HepG2 (cell line): Measurements from ENCODE around the gene MTF2. TPM values are rescaled to one million over a fixed set of nuclear protein-coding genes. Genes with fewer than 3 reads are reported as not detected.

ENCODE experiments used
- ATAC-seq: fragments of 200-7000 bp; cut with Tn5 transposase; 3 replicates; pipeline ENCODE4 v1.9.1; 2020; ENCODE audit warnings: mild to moderate bottlenecking, moderate library complexity
- BruUV-seq: library from RNA; stranded (reverse); fragments of 400-500 nt; replicated peaks from 2 replicates; lab custom pipeline; 2021; lab: Mats Ljungman, UMichigan
- CTCF ChIA-PET: fragments of 300-600 bp; formaldehyde crosslinking; extraction: SDS; loops from one replicate; lab custom pipeline; 2021; ENCODE audit warnings: low total read pairs, inconsistent platforms, low intra/inter-chr PET ratio; lab: Yijun Ruan, JAX
- POLR2A ChIA-PET: fragments of 350-600 bp; sonication (Branson Sonifier 250); formaldehyde crosslinking; loops from one replicate; lab custom pipeline; 2020; ENCODE audit warnings: antibody characterized with exemption, inconsistent platforms; lab: Yijun Ruan, JAX
- DNase-seq: peaks from one replicate; pipeline ENCODE4 v3.0.0-alpha.2; 2015; ENCODE audit warnings: low spot score
- FAIRE-seq: peaks from 3 replicates; lab custom pipeline; 2011; peaks lifted over from hg19 to GRCh38; lab: Jason Lieb, UNC
- H2AFZ ChIP-seq: one replicate; pipeline ENCODE4 v1.6.1; 2011; ENCODE audit warnings: low read length, inconsistent platforms
- H3K27ac ChIP-seq: fragments of 300-600 bp; 3 replicates; pipeline ENCODE4 v1.8.0; 2011; ENCODE audit warnings: mixed run types, mild to moderate bottlenecking, mixed read lengths, low read length, inconsistent platforms; ENCODE audit not compliant: insufficient read depth; ENCODE audit errors: extremely low read length
- H3K27me3 ChIP-seq, 2 experiments: fragments of 200-600 bp in 1 of 2; 2 replicates in 1 of 2; 3 replicates in 1 of 2; pipeline versions ENCODE4 v1.6.0 to v1.8.0; 2011; ENCODE audit warnings: low read length in 2 of 2, mild to moderate bottlenecking in 2 of 2, moderate library complexity in 2 of 2, inconsistent platforms in 1 of 2; ENCODE audit not compliant: insufficient read depth in 2 of 2, control insufficient read depth in 1 of 2
- H3K36me3 ChIP-seq, 2 experiments: fragments of 200-600 bp in 1 of 2; replicated peaks in 1 of 2; 2 replicates in 1 of 2; 3 replicates in 1 of 2; pipeline versions ENCODE4 v1.5.1 to v1.8.0; 2011; ENCODE audit warnings: low read length in 2 of 2, inconsistent platforms in 1 of 2; ENCODE audit not compliant: insufficient read depth in 2 of 2, control insufficient read depth in 1 of 2
- H3K4me1 ChIP-seq: 2 replicates; pipeline ENCODE4 v1.5.1; 2012; ENCODE audit warnings: low read length, inconsistent platforms; ENCODE audit not compliant: insufficient read depth
- H3K4me2 ChIP-seq: 2 replicates; pipeline ENCODE4 v1.6.0; 2011; ENCODE audit warnings: low read depth, low read length, inconsistent platforms
- H3K4me3 ChIP-seq, 3 experiments: fragments of 200-600 bp in 1 of 3; sonication (generic), shearing (Covaris generic) in 1 of 3; replicated peaks in 1 of 3; 2 replicates each; pipeline ENCODE4 v1.5.1; 2011 to 2016; ENCODE audit warnings: low read length in 3 of 3, inconsistent platforms in 2 of 3, low read depth in 2 of 3, mild to moderate bottlenecking in 2 of 3, control low read depth in 1 of 3, mixed read lengths in 1 of 3; ENCODE audit not compliant: insufficient read depth in 1 of 3
- H3K79me2 ChIP-seq: one replicate; pipeline ENCODE4 v1.6.1; 2011; ENCODE audit warnings: low read length, inconsistent platforms; ENCODE audit not compliant: insufficient read depth
- H3K9ac ChIP-seq: 2 replicates; pipeline ENCODE4 v1.6.0; 2011; ENCODE audit warnings: mild to moderate bottlenecking, low read depth, low read length, inconsistent platforms; ENCODE audit not compliant: insufficient read depth
- H3K9me3 ChIP-seq: 2 replicates; pipeline ENCODE4 v1.5.1; 2012; ENCODE audit warnings: mild to moderate bottlenecking, low read length
- H4K20me1 ChIP-seq: 2 replicates; pipeline ENCODE4 v1.6.0; 2011; ENCODE audit warnings: inconsistent platforms, mild to moderate bottlenecking, low read length, moderate library complexity; ENCODE audit not compliant: insufficient read depth
- EED ChIP-seq: sonication (generic); formaldehyde crosslinking; IDR thresholded peaks from 2 replicates; pipeline ENCODE4 v1.5.0; 2020; ENCODE audit warnings: mild to moderate bottlenecking, missing genetic modification reagents
- MIER3 ChIP-seq: IDR thresholded peaks from 2 replicates; pipeline ENCODE4 v1.6.1; 2016; ENCODE audit warnings: missing compliant biosample characterization, borderline replicate concordance
- SMAD1 ChIP-seq: sonication (generic); formaldehyde crosslinking; IDR thresholded peaks from 2 replicates; pipeline ENCODE4 v1.4.0; 2020; ENCODE audit warnings: missing genetic modification reagents, low read depth, mild to moderate bottlenecking, borderline replicate concordance
- TOPORS ChIP-seq: sonication (generic); formaldehyde crosslinking; IDR thresholded peaks from 2 replicates; pipeline ENCODE4 v1.8.0; 2023; ENCODE audit warnings: mild to moderate bottlenecking, missing genetic modification reagents
- ZNF350 ChIP-seq: sonication (generic); formaldehyde crosslinking; IDR thresholded peaks from 2 replicates; pipeline ENCODE4 v1.4.0; 2020; ENCODE audit warnings: mild to moderate bottlenecking, low read depth, missing genetic modification reagents, borderline replicate concordance
- ZNF383 ChIP-seq: sonication (generic); formaldehyde crosslinking; IDR thresholded peaks from 2 replicates; pipeline ENCODE4 v1.4.0; 2020; ENCODE audit warnings: missing genetic modification reagents, mild to moderate bottlenecking, borderline replicate concordance
- ZNF510 ChIP-seq: sonication (generic); formaldehyde crosslinking; IDR thresholded peaks from 2 replicates; pipeline ENCODE4 v1.4.0; 2020; ENCODE audit warnings: low read depth, mild to moderate bottlenecking, missing genetic modification reagents
- ZNF782 ChIP-seq: sonication (generic); formaldehyde crosslinking; IDR thresholded peaks from 2 replicates; pipeline ENCODE4 v1.4.0; 2020; ENCODE audit warnings: missing genetic modification reagents, mild to moderate bottlenecking, borderline replicate concordance
- WGBS: methylation state at CpG from one replicate; pipeline ENCODE4 v1.1.6; 2017; ENCODE audit warnings: low lambda C conversion rate; 5-methylcytosine and 5-hydroxymethylcytosine counted together
- in situ Hi-C: cut with HindIII; loops from 2 replicates; pipeline ENCODE4 v1.10.0; 2017; ENCODE audit warnings: low pct_unique_long_range_greater_than_20kb; ENCODE audit not compliant: extremely low pct_ligation_motif_present
- intact Hi-C: fragments of 100-400 bp; cut with micrococcal nuclease; formaldehyde crosslinking; loops from one replicate; pipeline ENCODE4 v1.10.0; 2022; ENCODE audit not compliant: unreplicated experiment
- polyA plus RNA-seq, 8 experiments: library from polyadenylated mRNA; depleted of rRNA in 3 of 8; stranded (reverse) in 7 of 8; unstranded in 1 of 8; fragments of >200 nt; fragmentation: Illumina TruSeq in 4 of 8; extraction: Trizol in 4 of 8; gene quantifications; 2 replicates each; pipeline versions ENCODE4 v1.2.1 to v1.2.3, GENCODE V29; 2011 to 2016; ENCODE audit warnings: low read depth in 4 of 8, missing spikeins in 1 of 8, mixed read lengths in 1 of 8; ENCODE audit not compliant: insufficient read depth in 1 of 8
- total RNA-seq, 5 experiments: library from RNA; depleted of rRNA; stranded (reverse); fragments of >200 nt; fragmentation: Illumina TruSeq; extraction: Trizol; gene quantifications; 2 replicates each; pipeline ENCODE4 v1.2.3, GENCODE V29; 2016; ENCODE audit warnings: low read depth in 1 of 5
- TF ChIP-seq, protein P1 (sequence below): IDR thresholded peaks from 2 replicates; pipeline ENCODE4 v1.6.1; 2018; ENCODE audit warnings: missing genetic modification reagents
- TF ChIP-seq, protein P2 (sequence below): sonication (generic); formaldehyde crosslinking; IDR thresholded peaks from 2 replicates; pipeline ENCODE4 v1.5.1; 2020; ENCODE audit warnings: missing genetic modification reagents, mild to moderate bottlenecking, borderline replicate concordance

MTF2 gene
- total and polyA plus RNA-seq, 2 of the 13 experiments (the other 11 are each of a cell fraction or from before 2014, with no cell fraction given) = 48.7 to 53.9 TPM

DNA sequence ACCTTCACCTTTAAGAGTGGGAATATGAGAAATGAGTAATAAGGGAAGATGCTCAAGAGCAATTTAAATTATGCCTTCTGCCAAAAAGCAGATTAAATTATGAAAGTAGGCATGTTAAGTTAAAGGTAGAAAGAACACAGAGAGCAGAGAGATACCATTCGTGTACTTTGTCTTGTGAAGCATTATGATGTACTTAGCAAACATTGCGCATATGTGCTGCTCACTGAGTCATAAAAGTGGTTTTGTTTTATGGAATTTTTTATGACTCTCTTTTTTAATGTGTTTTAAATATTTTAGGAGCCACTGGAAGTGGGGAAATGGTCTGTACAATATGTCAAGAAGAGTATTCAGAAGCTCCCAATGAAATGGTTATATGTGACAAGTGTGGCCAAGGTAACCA is 35.3 kb downstream of the MTF2 start:
- Histone ChIP-seq H3K9me3 (no peaks in the 10 kb centered on the region), H3K27ac (no peak overlapping the region), H3K4me2 (no peak overlapping the region), H3K27me3 (no peaks in the 10 kb centered on the region), H3K4me1 (peaks cover 16% of the 10 kb centered on the region), H2AFZ (no peak overlapping the region), H3K36me3 (peaks cover 3 to 48% of the 10 kb centered on the region in 2 experiments; a peak in 4 of 5 replicates), H4K20me1 (no peaks in the 10 kb centered on the region), H3K9ac (no peak overlapping the region), H3K79me2 (peaks cover 29% of the 10 kb centered on the region), H3K4me3 (no peak overlapping the region)
- DNase-seq (peak; percentile 29), ATAC-seq (no peak), FAIRE-seq (no peak)
- TF ChIP-seq TOPORS (CRISPR knock-in tag) (no peak), ZNF383 (no peak)
- intact Hi-C loops = no loop called here
- in situ Hi-C loops = no loop called here
- CTCF ChIA-PET = no interaction called here
- POLR2A ChIA-PET = interaction anchor here (1.0 kb wide), 1 partner anchor 35 kb away, joined by 3 read pairs; the partner anchor contains the start of gene MTF2
- BruUV-seq = no TSS peak
- WGBS = 87% methylated on average over 2 of the region's 2 CpGs

DNA sequence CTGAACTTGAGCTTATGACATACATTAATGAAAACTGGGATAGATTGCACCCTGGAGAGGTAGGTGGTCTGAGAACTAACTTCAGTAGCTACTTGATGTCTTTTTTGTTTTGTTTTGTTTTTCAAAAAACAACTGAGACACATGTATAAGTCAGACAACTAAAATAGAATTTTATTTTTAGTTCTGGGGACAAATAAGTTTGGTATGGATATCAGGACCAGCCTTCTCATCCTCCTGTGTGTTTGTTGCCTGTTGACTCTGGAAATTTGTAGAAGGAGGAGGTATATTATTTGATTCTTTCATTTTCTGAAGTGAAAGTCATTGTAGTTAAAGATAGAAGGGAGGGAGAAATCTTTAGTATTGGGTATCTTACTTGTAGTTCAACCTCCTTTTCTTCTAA is 41.5 kb downstream of the MTF2 start:
- in situ Hi-C loops (no loop called here), intact Hi-C loops (no loop called here)
- ChIA-PET POLR2A (no interaction called here), CTCF (no interaction called here)
- no peak overlapping the region for H3K4me2 ChIP-seq
- no peaks in the 10 kb centered on the region for H3K4me1 ChIP-seq
- no peak overlapping the region for H3K9ac ChIP-seq
- H2AFZ ChIP-seq = no peak overlapping the region
- ATAC-seq = no peak
- H3K27ac ChIP-seq = no peak overlapping the region
- no peak for FAIRE-seq
- BruUV-seq = no TSS peak
- H3K79me2 ChIP-seq = no peaks in the 10 kb centered on the region
- no peak overlapping the region for H3K4me3 ChIP-seq
- H3K36me3 ChIP-seq = peaks cover 7 to 43% of the 10 kb centered on the region in 2 experiments
- H3K27me3 ChIP-seq = no peaks in the 10 kb centered on the region
- no peaks in the 10 kb centered on the region for H4K20me1 ChIP-seq
- DNase-seq = no peak
- H3K9me3 ChIP-seq = no peaks in the 10 kb centered on the region
- TF ChIP-seq SMAD1 (CRISPR knock-in tag) (no peak), EED (CRISPR knock-in tag) (no peak), ZNF510 (CRISPR knock-in tag) (no peak), ZNF782 (CRISPR knock-in tag) (no peak), ZNF350 (CRISPR knock-in tag) (no peak), TOPORS (CRISPR knock-in tag) (no peak), MIER3 (CRISPR knock-in tag) (no peak)
- TF ChIP-seq, protein P1, sequence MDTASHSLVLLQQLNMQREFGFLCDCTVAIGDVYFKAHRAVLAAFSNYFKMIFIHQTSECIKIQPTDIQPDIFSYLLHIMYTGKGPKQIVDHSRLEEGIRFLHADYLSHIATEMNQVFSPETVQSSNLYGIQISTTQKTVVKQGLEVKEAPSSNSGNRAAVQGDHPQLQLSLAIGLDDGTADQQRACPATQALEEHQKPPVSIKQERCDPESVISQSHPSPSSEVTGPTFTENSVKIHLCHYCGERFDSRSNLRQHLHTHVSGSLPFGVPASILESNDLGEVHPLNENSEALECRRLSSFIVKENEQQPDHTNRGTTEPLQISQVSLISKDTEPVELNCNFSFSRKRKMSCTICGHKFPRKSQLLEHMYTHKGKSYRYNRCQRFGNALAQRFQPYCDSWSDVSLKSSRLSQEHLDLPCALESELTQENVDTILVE (CRISPR knock-in tag) = no peak
- TF ChIP-seq, protein P2, sequence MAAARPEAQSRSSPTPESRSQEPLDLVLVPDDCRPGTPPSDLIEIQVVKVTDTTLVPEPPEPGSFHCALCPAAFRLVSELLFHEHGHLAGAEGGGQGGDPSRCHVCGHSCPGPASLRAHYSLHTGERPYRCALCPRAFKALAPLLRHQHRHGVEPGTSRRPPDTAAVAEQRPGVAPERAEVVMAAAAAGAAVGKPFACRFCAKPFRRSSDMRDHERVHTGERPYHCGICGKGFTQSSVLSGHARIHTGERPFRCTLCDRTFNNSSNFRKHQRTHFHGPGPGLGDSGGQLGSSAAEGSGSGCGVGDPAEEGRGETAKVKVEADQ = no peak
